HepG2 (cell line): ENCODE data around the gene HES6. TPM values are rescaled to one million over a fixed set of nuclear protein-coding genes. Genes with fewer than 3 reads are reported as not detected.
A peak's percentile ranks its signal among the peaks of the same experiment; 100 is the strongest.

Experiments used
- ATAC-seq: fragments of 200-7000 bp; cut with Tn5 transposase; 3 replicates; pipeline ENCODE4 v1.9.1; 2020; ENCODE audit warnings: mild to moderate bottlenecking, moderate library complexity
- BruUV-seq: library from RNA; stranded (reverse); fragments of 400-500 nt; replicated peaks from 2 replicates; lab custom pipeline; 2021; lab: Mats Ljungman, UMichigan
- CTCF ChIA-PET: fragments of 300-600 bp; formaldehyde crosslinking; extraction: SDS; loops from one replicate; lab custom pipeline; 2021; ENCODE audit warnings: low total read pairs, inconsistent platforms, low intra/inter-chr PET ratio; lab: Yijun Ruan, JAX
- POLR2A ChIA-PET: fragments of 350-600 bp; sonication (Branson Sonifier 250); formaldehyde crosslinking; loops from one replicate; lab custom pipeline; 2020; ENCODE audit warnings: antibody characterized with exemption, inconsistent platforms; lab: Yijun Ruan, JAX
- DNase-seq: peaks from one replicate; pipeline ENCODE4 v3.0.0-alpha.2; 2015; ENCODE audit warnings: low spot score
- FAIRE-seq: peaks from 3 replicates; lab custom pipeline; 2011; peaks lifted over from hg19 to GRCh38; lab: Jason Lieb, UNC
- H2AFZ ChIP-seq: one replicate; pipeline ENCODE4 v1.6.1; 2011; ENCODE audit warnings: low read length, inconsistent platforms
- H3K27ac ChIP-seq: fragments of 300-600 bp; 3 replicates; pipeline ENCODE4 v1.8.0; 2011; ENCODE audit warnings: mixed run types, mild to moderate bottlenecking, mixed read lengths, low read length, inconsistent platforms; ENCODE audit not compliant: insufficient read depth; ENCODE audit errors: extremely low read length
- H3K27me3 ChIP-seq, 2 experiments: fragments of 200-600 bp in 1 of 2; 2 replicates in 1 of 2; 3 replicates in 1 of 2; pipeline versions ENCODE4 v1.6.0 to v1.8.0; 2011; ENCODE audit warnings: low read length in 2 of 2, mild to moderate bottlenecking in 2 of 2, moderate library complexity in 2 of 2, inconsistent platforms in 1 of 2; ENCODE audit not compliant: insufficient read depth in 2 of 2, control insufficient read depth in 1 of 2
- H3K36me3 ChIP-seq, 2 experiments: fragments of 200-600 bp in 1 of 2; replicated peaks in 1 of 2; 2 replicates in 1 of 2; 3 replicates in 1 of 2; pipeline versions ENCODE4 v1.5.1 to v1.8.0; 2011; ENCODE audit warnings: low read length in 2 of 2, inconsistent platforms in 1 of 2; ENCODE audit not compliant: insufficient read depth in 2 of 2, control insufficient read depth in 1 of 2
- H3K4me1 ChIP-seq: 2 replicates; pipeline ENCODE4 v1.5.1; 2012; ENCODE audit warnings: low read length, inconsistent platforms; ENCODE audit not compliant: insufficient read depth
- H3K4me2 ChIP-seq: 2 replicates; pipeline ENCODE4 v1.6.0; 2011; ENCODE audit warnings: low read depth, low read length, inconsistent platforms
- H3K4me3 ChIP-seq, 3 experiments: fragments of 200-600 bp in 1 of 3; sonication (generic), shearing (Covaris generic) in 1 of 3; replicated peaks in 1 of 3; 2 replicates each; pipeline ENCODE4 v1.5.1; 2011 to 2016; ENCODE audit warnings: low read length in 3 of 3, inconsistent platforms in 2 of 3, low read depth in 2 of 3, mild to moderate bottlenecking in 2 of 3, control low read depth in 1 of 3, mixed read lengths in 1 of 3; ENCODE audit not compliant: insufficient read depth in 1 of 3
- H3K79me2 ChIP-seq: one replicate; pipeline ENCODE4 v1.6.1; 2011; ENCODE audit warnings: low read length, inconsistent platforms; ENCODE audit not compliant: insufficient read depth
- H3K9ac ChIP-seq: 2 replicates; pipeline ENCODE4 v1.6.0; 2011; ENCODE audit warnings: mild to moderate bottlenecking, low read depth, low read length, inconsistent platforms; ENCODE audit not compliant: insufficient read depth
- H3K9me3 ChIP-seq: 2 replicates; pipeline ENCODE4 v1.5.1; 2012; ENCODE audit warnings: mild to moderate bottlenecking, low read length
- H4K20me1 ChIP-seq: 2 replicates; pipeline ENCODE4 v1.6.0; 2011; ENCODE audit warnings: inconsistent platforms, mild to moderate bottlenecking, low read length, moderate library complexity; ENCODE audit not compliant: insufficient read depth
- CERS6 ChIP-seq: sonication (generic); formaldehyde crosslinking; IDR thresholded peaks from 2 replicates; pipeline ENCODE4 v1.5.0; 2020; ENCODE audit warnings: missing genetic modification reagents
- NPAS2 ChIP-seq: sonication (generic); formaldehyde crosslinking; IDR thresholded peaks from 2 replicates; pipeline ENCODE4 v1.8.0; 2022; ENCODE audit warnings: mild to moderate bottlenecking, missing genetic modification reagents, borderline replicate concordance
- NR2F6 ChIP-seq, 2 experiments: IDR thresholded peaks; 2 replicates each; pipeline ENCODE4 v1.6.1; 2016; ENCODE audit warnings: antibody characterized with exemption in 1 of 2, mild to moderate bottlenecking in 1 of 2
- SATB2 ChIP-seq: sonication (generic); formaldehyde crosslinking; IDR thresholded peaks from 2 replicates; pipeline ENCODE4 v1.5.0; 2020; ENCODE audit warnings: missing genetic modification reagents
- SRSF1 ChIP-seq: fragments of 200-400 bp; formaldehyde crosslinking; optimal IDR thresholded peaks from 2 replicates; pipeline ENCODE3; 2017; ENCODE audit warnings: mild to moderate bottlenecking, low read depth, low read length, moderate library complexity
- TBX3 ChIP-seq: fragments of 450-650 bp; IDR thresholded peaks from 2 replicates; pipeline ENCODE4 v1.6.1; 2017; ENCODE audit warnings: antibody characterized with exemption, mild to moderate bottlenecking, inconsistent platforms, borderline replicate concordance
- ZNF230 ChIP-seq: sonication (generic); formaldehyde crosslinking; IDR thresholded peaks from 2 replicates; pipeline ENCODE4 v1.4.0; 2020; ENCODE audit warnings: mild to moderate bottlenecking, missing genetic modification reagents
- ZNF331 ChIP-seq: sonication (generic); formaldehyde crosslinking; IDR thresholded peaks from 2 replicates; pipeline ENCODE4 v1.4.0; 2020; ENCODE audit warnings: missing genetic modification reagents
- ZNF674 ChIP-seq: sonication (generic); formaldehyde crosslinking; IDR thresholded peaks from 2 replicates; pipeline ENCODE4 v1.5.0; 2020; ENCODE audit warnings: low read depth, mild to moderate bottlenecking, missing genetic modification reagents
- WGBS: methylation state at CpG from one replicate; pipeline ENCODE4 v1.1.6; 2017; ENCODE audit warnings: low lambda C conversion rate; 5-methylcytosine and 5-hydroxymethylcytosine counted together
- in situ Hi-C: cut with HindIII; loops from 2 replicates; pipeline ENCODE4 v1.10.0; 2017; ENCODE audit warnings: low pct_unique_long_range_greater_than_20kb; ENCODE audit not compliant: extremely low pct_ligation_motif_present
- intact Hi-C: fragments of 100-400 bp; cut with micrococcal nuclease; formaldehyde crosslinking; loops from one replicate; pipeline ENCODE4 v1.10.0; 2022; ENCODE audit not compliant: unreplicated experiment
- polyA plus RNA-seq, 8 experiments: library from polyadenylated mRNA; depleted of rRNA in 3 of 8; stranded (reverse) in 7 of 8; unstranded in 1 of 8; fragments of >200 nt; fragmentation: Illumina TruSeq in 4 of 8; extraction: Trizol in 4 of 8; gene quantifications; 2 replicates each; pipeline versions ENCODE4 v1.2.1 to v1.2.3, GENCODE V29; 2011 to 2016; ENCODE audit warnings: low read depth in 4 of 8, missing spikeins in 1 of 8, mixed read lengths in 1 of 8; ENCODE audit not compliant: insufficient read depth in 1 of 8
- total RNA-seq, 5 experiments: library from RNA; depleted of rRNA; stranded (reverse); fragments of >200 nt; fragmentation: Illumina TruSeq; extraction: Trizol; gene quantifications; 2 replicates each; pipeline ENCODE4 v1.2.3, GENCODE V29; 2016; ENCODE audit warnings: low read depth in 1 of 5
- TF ChIP-seq, protein P1 (sequence below): sonication (generic); formaldehyde crosslinking; IDR thresholded peaks from 2 replicates; pipeline ENCODE4 v1.4.0; 2020; ENCODE audit warnings: missing genetic modification reagents
- TF ChIP-seq, protein P2 (sequence below): IDR thresholded peaks from 2 replicates; pipeline ENCODE4 v1.6.1; 2012; ENCODE audit warnings: low read length, improper control_type of control experiment
- TF ChIP-seq, protein P3 (sequence below): IDR thresholded peaks from 2 replicates; pipeline ENCODE4 v1.6.1; 2016; ENCODE audit warnings: missing compliant biosample characterization, missing genetic modification reagents, borderline replicate concordance
- TF ChIP-seq, protein P4 (sequence below): sonication (generic); formaldehyde crosslinking; IDR thresholded peaks from 2 replicates; pipeline ENCODE4 v1.5.1; 2020; ENCODE audit warnings: mild to moderate bottlenecking, missing genetic modification reagents, moderate library complexity

The HES6 gene
- total and polyA plus RNA-seq, 2 of the 13 experiments (the other 11 are each of a cell fraction or from before 2014, with no cell fraction given), result 19.5 to 82.8 TPM

- TF ChIP-seq, protein P1, sequence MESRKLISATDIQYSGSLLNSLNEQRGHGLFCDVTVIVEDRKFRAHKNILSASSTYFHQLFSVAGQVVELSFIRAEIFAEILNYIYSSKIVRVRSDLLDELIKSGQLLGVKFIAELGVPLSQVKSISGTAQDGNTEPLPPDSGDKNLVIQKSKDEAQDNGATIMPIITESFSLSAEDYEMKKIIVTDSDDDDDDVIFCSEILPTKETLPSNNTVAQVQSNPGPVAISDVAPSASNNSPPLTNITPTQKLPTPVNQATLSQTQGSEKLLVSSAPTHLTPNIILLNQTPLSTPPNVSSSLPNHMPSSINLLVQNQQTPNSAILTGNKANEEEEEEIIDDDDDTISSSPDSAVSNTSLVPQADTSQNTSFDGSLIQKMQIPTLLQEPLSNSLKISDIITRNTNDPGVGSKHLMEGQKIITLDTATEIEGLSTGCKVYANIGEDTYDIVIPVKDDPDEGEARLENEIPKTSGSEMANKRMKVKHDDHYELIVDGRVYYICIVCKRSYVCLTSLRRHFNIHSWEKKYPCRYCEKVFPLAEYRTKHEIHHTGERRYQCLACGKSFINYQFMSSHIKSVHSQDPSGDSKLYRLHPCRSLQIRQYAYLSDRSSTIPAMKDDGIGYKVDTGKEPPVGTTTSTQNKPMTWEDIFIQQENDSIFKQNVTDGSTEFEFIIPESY (CRISPR knock-in tag), result peak; percentile 52; the same call in 1 of the 2 replicates
- TF ChIP-seq TBX3, result no peak
These were observed 8.5 kb downstream of the HES6 start (continued) for GRCh38 chr2:238231251-238231793.

DNA sequence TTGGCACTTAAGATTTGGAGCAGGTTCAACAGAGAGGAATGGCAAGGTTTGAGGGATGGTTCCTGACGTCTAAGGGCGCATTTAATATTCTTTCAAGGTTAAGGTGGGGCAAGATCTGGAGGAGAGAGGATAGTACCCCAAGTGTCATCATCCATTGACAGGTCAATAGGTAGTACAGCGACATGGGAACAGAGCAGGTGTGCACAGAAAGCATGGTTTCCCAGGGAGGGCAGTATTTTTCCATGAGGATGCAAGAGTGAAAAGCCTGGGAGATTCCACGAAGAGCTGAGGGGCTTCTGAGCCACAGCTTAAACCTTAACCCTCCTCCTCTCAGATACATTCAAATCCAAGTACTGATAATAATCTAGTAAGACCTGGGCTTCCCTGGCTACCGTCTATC lies 9.1 kb downstream of the HES6 start:
- peaks cover 13 to 50% of the 10 kb centered on the region in 2 experiments for H3K27me3 ChIP-seq
- no peak overlapping the region for H3K9ac ChIP-seq
- FAIRE-seq, result no peak
- H3K4me1 ChIP-seq, result peaks cover 7% of the 10 kb centered on the region; the same call in 1 of the 2 replicates
- H2AFZ ChIP-seq, result no peak overlapping the region
- H4K20me1 ChIP-seq, result no peaks in the 10 kb centered on the region
- H3K79me2 ChIP-seq, result no peaks in the 10 kb centered on the region
- in situ Hi-C loops (no loop called here), intact Hi-C loops (no loop called here)
- ATAC-seq, result no peak
- CTCF ChIA-PET, result no interaction called here
- WGBS, result 34% methylated on average over 5 of the region's 5 CpGs
- H3K9me3 ChIP-seq, result no peaks in the 10 kb centered on the region
- no peak overlapping the region for H3K4me3 ChIP-seq
- no peaks in the 10 kb centered on the region for H3K36me3 ChIP-seq
- no peak for DNase-seq
- BruUV-seq, result no TSS peak
- POLR2A ChIA-PET, result no interaction called here
- H3K4me2 ChIP-seq, result no peak overlapping the region
- no peak overlapping the region for H3K27ac ChIP-seq
- TF ChIP-seq ZNF331, result no peak
- TF ChIP-seq, protein P2, sequence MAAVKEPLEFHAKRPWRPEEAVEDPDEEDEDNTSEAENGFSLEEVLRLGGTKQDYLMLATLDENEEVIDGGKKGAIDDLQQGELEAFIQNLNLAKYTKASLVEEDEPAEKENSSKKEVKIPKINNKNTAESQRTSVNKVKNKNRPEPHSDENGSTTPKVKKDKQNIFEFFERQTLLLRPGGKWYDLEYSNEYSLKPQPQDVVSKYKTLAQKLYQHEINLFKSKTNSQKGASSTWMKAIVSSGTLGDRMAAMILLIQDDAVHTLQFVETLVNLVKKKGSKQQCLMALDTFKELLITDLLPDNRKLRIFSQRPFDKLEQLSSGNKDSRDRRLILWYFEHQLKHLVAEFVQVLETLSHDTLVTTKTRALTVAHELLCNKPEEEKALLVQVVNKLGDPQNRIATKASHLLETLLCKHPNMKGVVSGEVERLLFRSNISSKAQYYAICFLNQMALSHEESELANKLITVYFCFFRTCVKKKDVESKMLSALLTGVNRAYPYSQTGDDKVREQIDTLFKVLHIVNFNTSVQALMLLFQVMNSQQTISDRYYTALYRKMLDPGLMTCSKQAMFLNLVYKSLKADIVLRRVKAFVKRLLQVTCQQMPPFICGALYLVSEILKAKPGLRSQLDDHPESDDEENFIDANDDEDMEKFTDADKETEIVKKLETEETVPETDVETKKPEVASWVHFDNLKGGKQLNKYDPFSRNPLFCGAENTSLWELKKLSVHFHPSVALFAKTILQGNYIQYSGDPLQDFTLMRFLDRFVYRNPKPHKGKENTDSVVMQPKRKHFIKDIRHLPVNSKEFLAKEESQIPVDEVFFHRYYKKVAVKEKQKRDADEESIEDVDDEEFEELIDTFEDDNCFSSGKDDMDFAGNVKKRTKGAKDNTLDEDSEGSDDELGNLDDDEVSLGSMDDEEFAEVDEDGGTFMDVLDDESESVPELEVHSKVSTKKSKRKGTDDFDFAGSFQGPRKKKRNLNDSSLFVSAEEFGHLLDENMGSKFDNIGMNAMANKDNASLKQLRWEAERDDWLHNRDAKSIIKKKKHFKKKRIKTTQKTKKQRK, result no peak
- no peak for TF ChIP-seq ZNF230 (CRISPR knock-in tag)
- TF ChIP-seq, protein P3, sequence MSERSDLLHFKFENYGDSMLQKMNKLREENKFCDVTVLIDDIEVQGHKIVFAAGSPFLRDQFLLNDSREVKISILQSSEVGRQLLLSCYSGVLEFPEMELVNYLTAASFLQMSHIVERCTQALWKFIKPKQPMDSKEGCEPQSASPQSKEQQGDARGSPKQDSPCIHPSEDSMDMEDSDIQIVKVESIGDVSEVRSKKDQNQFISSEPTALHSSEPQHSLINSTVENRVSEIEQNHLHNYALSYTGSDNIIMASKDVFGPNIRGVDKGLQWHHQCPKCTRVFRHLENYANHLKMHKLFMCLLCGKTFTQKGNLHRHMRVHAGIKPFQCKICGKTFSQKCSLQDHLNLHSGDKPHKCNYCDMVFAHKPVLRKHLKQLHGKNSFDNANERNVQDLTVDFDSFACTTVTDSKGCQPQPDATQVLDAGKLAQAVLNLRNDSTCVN (CRISPR knock-in tag), result no peak
- TF ChIP-seq SRSF1, result no peak
- TF ChIP-seq, protein P4, sequence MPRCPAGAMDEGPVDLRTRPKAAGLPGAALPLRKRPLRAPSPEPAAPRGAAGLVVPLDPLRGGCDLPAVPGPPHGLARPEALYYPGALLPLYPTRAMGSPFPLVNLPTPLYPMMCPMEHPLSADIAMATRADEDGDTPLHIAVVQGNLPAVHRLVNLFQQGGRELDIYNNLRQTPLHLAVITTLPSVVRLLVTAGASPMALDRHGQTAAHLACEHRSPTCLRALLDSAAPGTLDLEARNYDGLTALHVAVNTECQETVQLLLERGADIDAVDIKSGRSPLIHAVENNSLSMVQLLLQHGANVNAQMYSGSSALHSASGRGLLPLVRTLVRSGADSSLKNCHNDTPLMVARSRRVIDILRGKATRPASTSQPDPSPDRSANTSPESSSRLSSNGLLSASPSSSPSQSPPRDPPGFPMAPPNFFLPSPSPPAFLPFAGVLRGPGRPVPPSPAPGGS (CRISPR knock-in tag), result no peak
- no peak for TF ChIP-seq SATB2
- TF ChIP-seq CERS6, result no peak
- TF ChIP-seq ZNF674 (CRISPR knock-in tag), result no peak
- no peak for TF ChIP-seq NPAS2 (CRISPR knock-in tag)
- TF ChIP-seq NR2F6 (IDR thresholded peaks at IDR 0.05), result no peak
- no peak for TF ChIP-seq NR2F6 (CRISPR knock-in tag; IDR thresholded peaks at IDR 0.05)
